ENCODE results near the gene ZGLP1.

DNA sequence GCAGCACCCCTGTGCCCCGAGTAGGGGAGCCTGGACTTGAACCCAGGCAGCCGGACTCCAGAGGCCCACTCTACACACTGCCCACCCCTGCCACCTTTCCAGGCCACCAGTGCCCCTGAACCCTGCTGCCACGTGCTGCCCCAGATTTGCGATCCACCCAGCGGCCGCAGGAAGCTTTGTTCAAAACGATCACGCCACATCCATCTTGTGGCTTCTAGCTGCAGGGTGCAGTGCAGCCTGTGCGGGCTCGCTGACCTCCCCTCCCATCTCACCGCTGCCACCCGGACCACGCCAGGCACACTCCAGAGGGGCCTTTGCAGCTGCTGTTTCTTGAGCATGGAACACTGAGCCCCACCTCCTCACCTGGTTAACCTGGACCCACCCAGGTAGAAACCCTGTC lies 19.9 kb upstream of the ZGLP1 start:
- no peak for TF ChIP-seq CTCF (IDR thresholded peaks at IDR 0.05)
- no peak for TF ChIP-seq POLR2A (IDR thresholded peaks at IDR 0.05)
